HepG2 (cell line): Measurements from ENCODE around the gene CSRNP3. TPM values are rescaled to one million over a fixed set of nuclear protein-coding genes. Genes with fewer than 3 reads are reported as not detected.

Experiments used
- CREM ChIP-seq, 2 experiments: sonication (generic) in 1 of 2; formaldehyde crosslinking in 1 of 2; IDR thresholded peaks; 2 replicates each; pipeline versions ENCODE4 v1.4.0 to v1.6.1; 2016 to 2020; ENCODE audit warnings: antibody characterized with exemption in 1 of 2, mild to moderate bottlenecking in 1 of 2, missing genetic modification reagents in 1 of 2
- HES4 ChIP-seq: sonication (generic); formaldehyde crosslinking; IDR thresholded peaks from 2 replicates; pipeline ENCODE4 v1.9.0; 2021; ENCODE audit warnings: mild to moderate bottlenecking, missing genetic modification reagents, borderline replicate concordance
- IRX3 ChIP-seq: sonication (generic); formaldehyde crosslinking; IDR thresholded peaks from 2 replicates; pipeline ENCODE4 v1.8.1; 2023; ENCODE audit warnings: mild to moderate bottlenecking, low read depth, missing genetic modification reagents, borderline replicate concordance
- ZEB1 ChIP-seq: IDR thresholded peaks from 2 replicates; pipeline ENCODE4 v1.6.1; 2012; ENCODE audit warnings: mild to moderate bottlenecking, low read depth, inconsistent platforms; ENCODE audit not compliant: insufficient replicate concordance
- ZNF790 ChIP-seq: sonication (generic); formaldehyde crosslinking; IDR thresholded peaks from 2 replicates; pipeline ENCODE4 v1.8.0; 2022; ENCODE audit warnings: missing genetic modification reagents, mild to moderate bottlenecking, borderline replicate concordance
- polyA plus RNA-seq, 8 experiments: library from polyadenylated mRNA; depleted of rRNA in 3 of 8; stranded (reverse) in 7 of 8; unstranded in 1 of 8; fragments of >200 nt; fragmentation: Illumina TruSeq in 4 of 8; extraction: Trizol in 4 of 8; gene quantifications; 2 replicates each; pipeline versions ENCODE4 v1.2.1 to v1.2.3, GENCODE V29; 2011 to 2016; ENCODE audit warnings: low read depth in 4 of 8, missing spikeins in 1 of 8, mixed read lengths in 1 of 8; ENCODE audit not compliant: insufficient read depth in 1 of 8
- total RNA-seq, 5 experiments: library from RNA; depleted of rRNA; stranded (reverse); fragments of >200 nt; fragmentation: Illumina TruSeq; extraction: Trizol; gene quantifications; 2 replicates each; pipeline ENCODE4 v1.2.3, GENCODE V29; 2016; ENCODE audit warnings: low read depth in 1 of 5
- TF ChIP-seq, protein P1 (sequence below): sonication (generic); formaldehyde crosslinking; IDR thresholded peaks from 2 replicates; pipeline ENCODE4 v1.5.0; 2020; ENCODE audit warnings: mild to moderate bottlenecking, missing genetic modification reagents, borderline replicate concordance

Gene CSRNP3
- total and polyA plus RNA-seq, 2 of the 13 experiments (the other 11 are each of a cell fraction or from before 2014, with no cell fraction given), result not detected

GRCh38 chr2:165536851-165537499 is 67.5 kb downstream of the CSRNP3 start (continued):
- TF ChIP-seq, protein P1, sequence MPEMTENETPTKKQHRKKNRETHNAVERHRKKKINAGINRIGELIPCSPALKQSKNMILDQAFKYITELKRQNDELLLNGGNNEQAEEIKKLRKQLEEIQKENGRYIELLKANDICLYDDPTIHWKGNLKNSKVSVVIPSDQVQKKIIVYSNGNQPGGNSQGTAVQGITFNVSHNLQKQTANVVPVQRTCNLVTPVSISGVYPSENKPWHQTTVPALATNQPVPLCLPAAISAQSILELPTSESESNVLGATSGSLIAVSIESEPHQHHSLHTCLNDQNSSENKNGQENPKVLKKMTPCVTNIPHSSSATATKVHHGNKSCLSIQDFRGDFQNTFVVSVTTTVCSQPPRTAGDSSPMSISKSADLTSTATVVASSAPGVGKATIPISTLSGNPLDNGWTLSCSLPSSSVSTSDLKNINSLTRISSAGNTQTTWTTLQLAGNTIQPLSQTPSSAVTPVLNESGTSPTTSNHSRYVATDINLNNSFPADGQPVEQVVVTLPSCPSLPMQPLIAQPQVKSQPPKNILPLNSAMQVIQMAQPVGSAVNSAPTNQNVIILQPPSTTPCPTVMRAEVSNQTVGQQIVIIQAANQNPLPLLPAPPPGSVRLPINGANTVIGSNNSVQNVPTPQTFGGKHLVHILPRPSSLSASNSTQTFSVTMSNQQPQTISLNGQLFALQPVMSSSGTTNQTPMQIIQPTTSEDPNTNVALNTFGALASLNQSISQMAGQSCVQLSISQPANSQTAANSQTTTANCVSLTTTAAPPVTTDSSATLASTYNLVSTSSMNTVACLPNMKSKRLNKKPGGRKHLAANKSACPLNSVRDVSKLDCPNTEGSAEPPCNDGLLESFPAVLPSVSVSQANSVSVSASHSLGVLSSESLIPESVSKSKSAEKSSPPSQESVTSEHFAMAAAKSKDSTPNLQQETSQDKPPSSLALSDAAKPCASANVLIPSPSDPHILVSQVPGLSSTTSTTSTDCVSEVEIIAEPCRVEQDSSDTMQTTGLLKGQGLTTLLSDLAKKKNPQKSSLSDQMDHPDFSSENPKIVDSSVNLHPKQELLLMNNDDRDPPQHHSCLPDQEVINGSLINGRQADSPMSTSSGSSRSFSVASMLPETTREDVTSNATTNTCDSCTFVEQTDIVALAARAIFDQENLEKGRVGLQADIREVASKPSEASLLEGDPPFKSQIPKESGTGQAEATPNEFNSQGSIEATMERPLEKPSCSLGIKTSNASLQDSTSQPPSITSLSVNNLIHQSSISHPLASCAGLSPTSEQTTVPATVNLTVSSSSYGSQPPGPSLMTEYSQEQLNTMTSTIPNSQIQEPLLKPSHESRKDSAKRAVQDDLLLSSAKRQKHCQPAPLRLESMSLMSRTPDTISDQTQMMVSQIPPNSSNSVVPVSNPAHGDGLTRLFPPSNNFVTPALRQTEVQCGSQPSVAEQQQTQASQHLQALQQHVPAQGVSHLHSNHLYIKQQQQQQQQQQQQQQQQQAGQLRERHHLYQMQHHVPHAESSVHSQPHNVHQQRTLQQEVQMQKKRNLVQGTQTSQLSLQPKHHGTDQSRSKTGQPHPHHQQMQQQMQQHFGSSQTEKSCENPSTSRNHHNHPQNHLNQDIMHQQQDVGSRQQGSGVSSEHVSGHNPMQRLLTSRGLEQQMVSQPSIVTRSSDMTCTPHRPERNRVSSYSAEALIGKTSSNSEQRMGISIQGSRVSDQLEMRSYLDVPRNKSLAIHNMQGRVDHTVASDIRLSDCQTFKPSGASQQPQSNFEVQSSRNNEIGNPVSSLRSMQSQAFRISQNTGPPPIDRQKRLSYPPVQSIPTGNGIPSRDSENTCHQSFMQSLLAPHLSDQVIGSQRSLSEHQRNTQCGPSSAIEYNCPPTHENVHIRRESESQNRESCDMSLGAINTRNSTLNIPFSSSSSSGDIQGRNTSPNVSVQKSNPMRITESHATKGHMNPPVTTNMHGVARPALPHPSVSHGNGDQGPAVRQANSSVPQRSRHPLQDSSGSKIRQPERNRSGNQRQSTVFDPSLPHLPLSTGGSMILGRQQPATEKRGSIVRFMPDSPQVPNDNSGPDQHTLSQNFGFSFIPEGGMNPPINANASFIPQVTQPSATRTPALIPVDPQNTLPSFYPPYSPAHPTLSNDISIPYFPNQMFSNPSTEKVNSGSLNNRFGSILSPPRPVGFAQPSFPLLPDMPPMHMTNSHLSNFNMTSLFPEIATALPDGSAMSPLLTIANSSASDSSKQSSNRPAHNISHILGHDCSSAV (CRISPR knock-in tag), result no peak
- TF ChIP-seq ZNF790 (no peak), CREM (IDR thresholded peaks at IDR 0.05) (no peak), CREM (CRISPR knock-in tag; IDR thresholded peaks at IDR 0.05) (no peak), ZEB1 (no peak), HES4 (CRISPR knock-in tag) (no peak), IRX3 (CRISPR knock-in tag) (no peak)
